Kidney (tissue), 14 donors: ENCODE results near the gene RGS7BP. TPM values are rescaled to one million over a fixed set of nuclear protein-coding genes. Genes with fewer than 3 reads are reported as not detected.

Experiments used
- DNase-seq, 5 donors: peaks; one replicate each; pipeline ENCODE4 v3.0.0-alpha.2; 2013 to 2020
- FAIRE-seq: peaks from 2 replicates; lab custom pipeline; 2012; peaks lifted over from hg19 to GRCh38; lab: Jason Lieb, UNC
- H3K27ac ChIP-seq, 2 donors: one replicate each; pipeline ENCODE4 v1.7.0; 2013; ENCODE audit warnings: low read depth in 2 of 2, low read length in 2 of 2, inconsistent platforms in 1 of 2
- H3K27me3 ChIP-seq: one replicate; pipeline ENCODE4 v1.7.1; 2013; ENCODE audit warnings: low read length, inconsistent platforms; ENCODE audit not compliant: control insufficient read depth, insufficient read depth
- H3K36me3 ChIP-seq, 3 donors: one replicate each; pipeline versions ENCODE4 v1.7.0 to v1.7.1; 2013; ENCODE audit warnings: low read length in 3 of 3, control low read depth in 1 of 3, inconsistent platforms in 1 of 3; ENCODE audit not compliant: insufficient read depth in 3 of 3, control insufficient read depth in 2 of 3
- H3K4me1 ChIP-seq, 3 donors: one replicate each; pipeline versions ENCODE4 v1.7.0 to v1.7.1; 2013; ENCODE audit warnings: low read length in 3 of 3, inconsistent platforms in 1 of 3, low read depth in 1 of 3; ENCODE audit not compliant: control insufficient read depth in 2 of 3, insufficient read depth in 2 of 3
- H3K4me3 ChIP-seq, 3 donors: one replicate each; pipeline versions ENCODE4 v1.7.0 to v1.8.1; 2013; ENCODE audit warnings: low read length in 3 of 3, control low read depth in 1 of 3, inconsistent platforms in 1 of 3
- H3K9ac ChIP-seq, 3 donors: one replicate each; pipeline versions ENCODE4 v1.7.0 to v1.7.1; 2013; ENCODE audit warnings: low read length in 3 of 3, control low read depth in 1 of 3, inconsistent platforms in 1 of 3
- H3K9me3 ChIP-seq, 3 donors: one replicate each; pipeline versions ENCODE4 v1.7.0 to v1.7.1; 2013; ENCODE audit warnings: low read length in 3 of 3, control low read depth in 1 of 3, inconsistent platforms in 1 of 3; ENCODE audit not compliant: control insufficient read depth in 2 of 3, insufficient read depth in 1 of 3
- CTCF ChIP-seq: IDR thresholded peaks from 3 replicates; pipeline ENCODE4 v1.5.1; 2012; ENCODE audit warnings: mild to moderate bottlenecking, moderate library complexity, borderline replicate concordance; ENCODE audit not compliant: insufficient read depth; ENCODE audit errors: extremely low read depth
- intact Hi-C: fragments of 100-400 bp; cut with DNase I; formaldehyde crosslinking; loops from one replicate; pipeline ENCODE4 v1.11.1; 2022
- polyA plus RNA-seq: library from polyadenylated mRNA; stranded (reverse); fragments of 350-450 nt; fragmentation: Illumina TruSeq; extraction: RNeasy Lipid Tissue Mini Kit (QIAGEN cat#74804); gene quantifications from one replicate; pipeline ENCODE4 v1.2.3, GENCODE V29; 2014; ENCODE audit warnings: low read depth, low replicate concordance; ENCODE audit not compliant: insufficient read depth
- total RNA-seq: library from RNA; stranded (reverse); fragmentation: NEBNext Ultra II Directional; extraction: Animal tissue kit (Norgen Biotek cat#: 25700); gene quantifications from one replicate; pipeline ENCODE4 v1.2.1, GENCODE V29; 2021
- donor health status: control.
- donor health status: control.
- donor health status: control.
- donor health status: control.
- donor health status: control.
- donor health status: DM: yes; HTN: yes; CAD: no.
- donor health status: Normal renal cell carcinoma (clear cell type).

Gene RGS7BP
- total and polyA plus RNA-seq, 2 donors from 2014 or later, result 0.39 to 10.7 TPM

- H3K36me3 ChIP-seq, result no peaks in the 10 kb centered on the region
- intact Hi-C loops, result no loop called here
- H3K4me1 ChIP-seq, result no peaks in the 10 kb centered on the region
- FAIRE-seq (no peak), DNase-seq (no peak)
- no peak for TF ChIP-seq CTCF
- no peak overlapping the region for H3K4me3 ChIP-seq
- H3K9ac ChIP-seq, result no peak overlapping the region
- H3K9me3 ChIP-seq, result no peaks in the 10 kb centered on the region
- H3K27ac ChIP-seq, result no peak overlapping the region
- H3K27me3 ChIP-seq, result no peaks in the 10 kb centered on the region
Observed at GRCh38 chr5:64649512-64649911, 143.7 kb downstream of the RGS7BP start.

DNA sequence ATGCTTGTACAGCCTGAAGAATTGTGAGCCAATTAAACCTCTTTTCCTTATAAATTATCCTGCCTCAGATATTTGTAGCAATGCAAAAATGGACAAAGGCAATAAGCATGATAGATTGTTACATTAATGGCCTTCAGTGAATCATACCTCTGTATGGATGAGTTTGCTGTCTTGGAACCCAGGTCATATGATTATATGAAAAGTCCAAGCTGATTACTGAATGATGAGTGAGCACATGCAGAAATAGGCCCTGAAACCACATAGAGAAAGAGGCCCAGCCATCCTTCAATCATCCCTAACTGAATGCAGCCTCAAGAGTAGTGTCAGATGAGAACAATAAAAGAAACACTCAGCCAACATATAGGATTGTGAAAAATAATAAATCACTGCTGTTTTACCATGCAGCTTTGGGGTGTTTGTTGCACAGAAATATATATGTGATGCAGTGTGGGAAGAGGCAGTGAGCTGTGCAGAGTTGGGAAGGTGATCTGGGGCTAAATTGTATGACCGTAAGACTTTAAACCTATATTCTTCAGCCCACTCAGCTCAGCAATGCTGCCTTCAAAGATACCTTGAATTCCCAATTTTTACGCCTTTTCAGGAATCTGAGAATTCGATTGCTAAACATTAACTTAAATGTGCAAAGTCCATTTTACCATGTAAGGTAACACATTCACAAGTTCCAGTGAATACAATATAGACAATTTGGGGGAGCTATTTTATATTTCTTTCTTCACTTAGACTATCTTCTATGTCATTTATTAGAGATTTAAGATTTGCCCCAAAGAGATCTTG lies 148.1 kb downstream of the RGS7BP start:
- Histone ChIP-seq H3K9me3 (no peaks in the 10 kb centered on the region), H3K27me3 (no peaks in the 10 kb centered on the region), H3K9ac (no peak overlapping the region), H3K4me3 (no peak overlapping the region), H3K27ac (no peak overlapping the region), H3K36me3 (no peaks in the 10 kb centered on the region), H3K4me1 (no peaks in the 10 kb centered on the region)
- intact Hi-C loops, result no loop called here
- FAIRE-seq, result no peak
- DNase-seq, result peak in 1 of 5 donors; percentile 9
- no peak for TF ChIP-seq CTCF

DNA sequence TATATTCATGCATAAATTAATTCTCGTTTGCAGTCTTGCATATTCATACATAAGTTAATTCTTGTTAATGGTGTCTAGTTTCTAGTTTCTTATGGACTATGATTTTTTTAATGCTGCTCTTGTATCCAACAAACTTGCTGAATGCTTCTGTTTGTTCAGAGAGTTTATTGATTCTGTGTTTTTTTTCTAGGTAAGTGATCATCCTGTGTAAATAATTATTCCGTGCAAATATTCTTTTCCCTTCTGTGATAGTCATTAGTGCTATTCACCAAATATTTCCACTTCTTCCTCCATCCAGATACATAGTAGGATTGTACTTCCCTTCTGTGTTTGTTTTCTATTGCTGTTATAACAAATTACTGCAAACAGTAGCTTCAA lies 148.7 kb downstream of the RGS7BP start:
- Histone ChIP-seq H3K4me1 (no peaks in the 10 kb centered on the region), H3K9ac (no peak overlapping the region), H3K27me3 (no peaks in the 10 kb centered on the region), H3K4me3 (no peak overlapping the region), H3K9me3 (no peaks in the 10 kb centered on the region), H3K27ac (no peak overlapping the region), H3K36me3 (no peaks in the 10 kb centered on the region)
- intact Hi-C loops, result no loop called here
- DNase-seq (no peak), FAIRE-seq (no peak)
- TF ChIP-seq CTCF, result no peak

GRCh38 chr5:64655596-64655995 lies 149.8 kb downstream of the RGS7BP start:
- Histone ChIP-seq H3K9ac (no peak overlapping the region), H3K27ac (no peak overlapping the region), H3K4me1 (no peaks in the 10 kb centered on the region), H3K27me3 (no peaks in the 10 kb centered on the region), H3K36me3 (no peaks in the 10 kb centered on the region), H3K4me3 (no peak overlapping the region), H3K9me3 (no peaks in the 10 kb centered on the region)
- intact Hi-C loops, result no loop called here
- TF ChIP-seq CTCF, result no peak
- DNase-seq (no peak), FAIRE-seq (no peak)
